HG03103 (cell line): ENCODE measurements around the gene MARCOL.
"Not testable (repeated sequence)": the region's sequence is repeated elsewhere in the genome, so short reads cannot be mapped to it uniquely, and the experiment has no call there.

Experiments
- ATAC-seq: cut with Tn5 transposase; IDR thresholded peaks from one replicate; pipeline ENCODE4 v1.9.1; 2021; ENCODE audit warnings: low read depth; ENCODE audit not compliant: unreplicated experiment

The MARCOL gene

DNA sequence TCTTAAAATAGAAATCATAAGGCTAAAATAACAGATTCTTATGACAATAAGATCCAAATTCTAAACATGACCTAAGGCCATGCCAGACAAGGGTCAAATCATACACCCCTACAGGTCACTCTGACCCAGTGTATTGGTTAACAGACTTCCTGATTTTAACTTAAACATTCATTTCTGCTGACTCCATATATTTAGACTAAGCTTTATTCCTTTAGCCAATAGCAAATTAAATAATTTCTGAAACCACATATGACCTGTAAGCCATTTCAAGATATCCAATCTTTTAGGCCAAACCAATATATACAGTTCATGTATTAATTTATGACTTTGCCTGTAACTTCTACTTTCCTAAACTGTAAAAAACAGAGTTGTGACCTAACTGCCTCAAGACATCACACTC is 22.9 kb downstream of the MARCOL start:
- no peak for ATAC-seq

DNA sequence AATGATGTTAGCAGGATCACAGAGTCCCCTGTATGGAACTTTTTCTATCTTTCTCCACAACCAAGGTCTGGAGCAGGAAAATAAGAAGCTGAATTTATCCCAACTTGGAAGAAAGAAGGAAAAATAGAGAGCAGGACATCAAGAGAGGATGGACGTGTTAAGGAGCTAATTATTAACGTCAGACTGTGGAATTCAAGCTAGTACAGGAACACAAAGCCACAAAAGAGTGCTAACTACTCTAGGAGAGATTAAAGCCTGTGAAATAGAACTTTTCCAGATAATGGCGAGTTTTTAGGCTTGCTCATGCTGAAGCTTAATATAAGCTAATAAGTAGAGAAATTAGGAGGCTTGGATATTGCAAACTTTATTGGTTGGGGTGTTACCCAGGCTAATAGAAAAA is 29.6 kb downstream of the MARCOL start:
- ATAC-seq, result no peak

DNA sequence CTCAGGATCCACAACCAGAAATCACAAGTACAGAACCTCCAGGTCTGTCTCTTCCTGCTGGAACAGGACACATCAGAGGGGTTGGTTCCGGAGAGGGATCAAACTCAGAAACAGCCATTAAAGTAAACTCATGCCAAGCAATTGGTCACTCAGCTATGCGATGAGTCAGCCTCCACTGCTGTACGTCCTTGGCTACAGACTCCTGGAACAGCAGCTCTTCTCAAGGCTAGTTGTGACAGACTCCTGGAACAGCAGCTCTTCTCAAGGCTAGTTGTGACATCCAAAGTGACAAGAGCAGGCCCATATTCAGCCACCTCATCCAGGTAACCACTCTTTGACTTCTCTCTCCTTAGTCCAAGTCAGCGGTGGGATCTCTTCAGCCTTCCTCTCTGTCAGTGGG is 30.2 kb downstream of the MARCOL start, which contains the start of gene SPINK13:
SPINK13 (plus strand) TSS at position 229 of the 400 bp plus-strand sequence. CDS start 1,279 bp downstream, outside the sequence.
- no peak for ATAC-seq

GRCh38 chr5:148275129-148275528 is 36.8 kb downstream of the MARCOL start:
- ATAC-seq, result not testable (repeated sequence)

GRCh38 chr5:148280893-148281292 is 42.6 kb downstream of the MARCOL start:
- not testable (repeated sequence) for ATAC-seq

DNA sequence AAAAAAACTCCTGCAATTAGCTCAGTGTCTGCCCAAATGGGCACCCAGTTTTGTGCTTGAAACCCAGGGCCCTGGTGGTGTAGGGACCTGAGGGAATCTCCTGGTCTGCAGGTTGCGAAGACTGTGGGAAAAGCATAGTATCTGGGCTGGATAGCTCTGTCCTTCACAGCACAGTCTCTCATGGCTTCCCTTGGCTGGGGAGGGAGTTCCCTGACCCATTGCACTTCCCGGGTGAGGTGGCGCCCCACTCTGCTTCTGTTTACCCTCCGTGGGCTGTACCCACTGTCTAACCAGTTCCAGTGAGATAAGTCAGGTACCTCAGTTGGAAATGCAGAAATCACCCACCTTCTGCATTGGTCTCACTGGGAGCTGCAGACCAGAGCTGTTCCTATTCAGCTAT is 43.0 kb downstream of the MARCOL start:
- not testable (repeated sequence) for ATAC-seq

GRCh38 chr5:148290271-148291195 is 52.2 kb downstream of the MARCOL start:
- ATAC-seq, result peak; percentile 57
